Measurements from ENCODE around the gene ERN1. TPM values are rescaled to one million over a fixed set of nuclear protein-coding genes. Genes with fewer than 3 reads are reported as not detected.

ERN1 gene
- total and polyA plus RNA-seq, 3 donors from 2014 or later, result 7.0 to 13.0 (median 12.8) TPM

DNA sequence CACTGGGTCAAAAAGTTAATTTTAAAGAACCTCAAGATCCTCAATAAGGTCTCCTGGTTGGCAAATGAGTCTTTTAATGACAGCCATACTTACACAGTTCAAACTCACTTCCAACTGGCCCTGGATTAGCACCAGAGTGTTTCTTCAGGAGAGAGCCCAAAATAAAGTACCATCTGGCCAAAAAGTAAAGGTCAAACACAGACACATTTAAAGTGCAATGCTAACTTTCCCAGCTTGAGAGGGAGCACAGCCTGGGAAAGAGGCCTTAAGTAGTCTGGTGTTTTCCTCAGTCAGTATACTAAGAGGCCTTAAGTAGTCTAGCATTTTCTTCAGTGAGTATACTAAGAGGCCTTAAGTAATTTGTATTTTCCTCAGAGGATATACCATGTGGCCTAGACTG, 46.6 kb upstream of the ERN1 start:
- Histone ChIP-seq H3K27me3 (no peaks in the 10 kb centered on the region), H3K27ac (no peak overlapping the region), H3K4me3 (no peak overlapping the region), H3K36me3 (ENCODE audit: low read depth, missing control alignments) (no peaks in the 10 kb centered on the region), H3K4me1 (peaks cover 22% of the 10 kb centered on the region), H3K9me3 (no peaks in the 10 kb centered on the region)
- intact Hi-C loops (cut with DNase I; ENCODE audit: low total_unique reads), result no loop called here
- TF ChIP-seq, protein P1, sequence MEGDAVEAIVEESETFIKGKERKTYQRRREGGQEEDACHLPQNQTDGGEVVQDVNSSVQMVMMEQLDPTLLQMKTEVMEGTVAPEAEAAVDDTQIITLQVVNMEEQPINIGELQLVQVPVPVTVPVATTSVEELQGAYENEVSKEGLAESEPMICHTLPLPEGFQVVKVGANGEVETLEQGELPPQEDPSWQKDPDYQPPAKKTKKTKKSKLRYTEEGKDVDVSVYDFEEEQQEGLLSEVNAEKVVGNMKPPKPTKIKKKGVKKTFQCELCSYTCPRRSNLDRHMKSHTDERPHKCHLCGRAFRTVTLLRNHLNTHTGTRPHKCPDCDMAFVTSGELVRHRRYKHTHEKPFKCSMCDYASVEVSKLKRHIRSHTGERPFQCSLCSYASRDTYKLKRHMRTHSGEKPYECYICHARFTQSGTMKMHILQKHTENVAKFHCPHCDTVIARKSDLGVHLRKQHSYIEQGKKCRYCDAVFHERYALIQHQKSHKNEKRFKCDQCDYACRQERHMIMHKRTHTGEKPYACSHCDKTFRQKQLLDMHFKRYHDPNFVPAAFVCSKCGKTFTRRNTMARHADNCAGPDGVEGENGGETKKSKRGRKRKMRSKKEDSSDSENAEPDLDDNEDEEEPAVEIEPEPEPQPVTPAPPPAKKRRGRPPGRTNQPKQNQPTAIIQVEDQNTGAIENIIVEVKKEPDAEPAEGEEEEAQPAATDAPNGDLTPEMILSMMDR (IDR thresholded peaks at IDR 0.05), result no peak
- TF ChIP-seq POLR2A (IDR thresholded peaks at IDR 0.05), result no peak
- DNase-seq, result no peak

DNA sequence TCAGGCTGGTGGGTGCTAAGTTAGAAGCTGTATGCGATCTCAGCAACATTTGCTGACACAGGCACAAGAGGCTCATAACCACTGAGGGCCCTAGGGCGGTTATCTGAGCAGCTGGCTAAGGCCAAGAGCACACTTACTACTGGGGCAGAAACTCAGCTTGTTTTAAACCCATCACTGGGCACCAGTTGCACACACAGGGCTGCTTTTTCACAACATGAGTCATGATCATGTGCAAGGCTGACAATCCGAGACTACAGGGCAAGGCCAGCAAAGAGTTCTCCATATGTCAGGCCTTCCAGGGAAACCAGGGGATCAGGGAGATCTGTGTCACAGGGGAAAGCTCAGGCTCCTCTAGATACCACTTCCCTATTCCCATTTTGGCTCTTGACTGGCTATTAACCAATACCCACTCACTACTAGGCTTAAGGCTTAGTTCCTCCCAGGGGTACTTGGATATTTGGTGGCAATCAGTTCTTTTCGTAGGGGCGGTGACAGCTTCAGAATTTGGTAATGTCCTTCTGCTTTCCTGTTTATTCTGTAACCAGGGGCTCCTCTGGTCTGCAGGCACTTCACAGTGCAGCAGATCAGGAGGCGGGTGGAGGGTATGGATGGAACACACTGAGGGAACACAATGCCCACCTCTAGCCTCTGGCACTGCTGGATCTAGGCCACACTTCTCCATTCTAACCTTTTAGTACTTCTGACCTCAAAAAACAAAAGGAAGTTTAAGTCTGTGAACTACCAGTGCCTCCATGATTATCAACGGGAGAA, 44.9 kb upstream of the ERN1 start:
- 90 to 93% methylated on average over 7 of the region's 7 CpGs for WGBS, 2 donors
- peak; percentile 37 for DNase-seq
- Histone ChIP-seq H3K36me3 (ENCODE audit: low read depth, missing control alignments) (no peaks in the 10 kb centered on the region), H3K27me3 (no peaks in the 10 kb centered on the region), H3K4me3 (no peak overlapping the region), H3K4me1 (peaks cover 14% of the 10 kb centered on the region), H3K27ac (no peak overlapping the region), H3K9me3 (no peaks in the 10 kb centered on the region)
- TF ChIP-seq, protein P1 (IDR thresholded peaks at IDR 0.05), result no peak
- TF ChIP-seq POLR2A (IDR thresholded peaks at IDR 0.05), result no peak
- intact Hi-C loops (cut with DNase I; ENCODE audit: low total_unique reads), result no loop called here

DNA sequence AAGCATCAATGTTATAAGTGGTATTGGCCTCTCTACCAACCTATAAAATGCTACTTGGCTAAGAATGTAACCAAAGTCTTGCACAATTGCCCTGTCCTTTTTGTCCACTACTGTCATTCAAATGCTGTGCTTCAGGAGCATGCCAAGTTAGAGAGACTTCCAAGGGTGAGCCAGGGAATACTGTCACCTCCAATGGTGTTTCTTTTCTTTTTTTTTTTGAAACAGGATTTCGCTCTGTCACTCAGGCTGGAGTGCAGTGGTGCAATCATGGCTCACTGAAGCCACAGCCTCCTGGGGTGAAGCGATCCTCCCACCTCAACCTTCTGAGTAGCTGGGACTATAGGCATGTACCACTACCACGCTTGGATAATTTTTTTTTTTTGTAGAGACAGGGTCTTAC, 43.7 kb upstream of the ERN1 start:
- Histone ChIP-seq H3K4me3 (no peak overlapping the region), H3K4me1 (peaks cover 13% of the 10 kb centered on the region), H3K27me3 (no peaks in the 10 kb centered on the region), H3K36me3 (ENCODE audit: low read depth, missing control alignments) (no peaks in the 10 kb centered on the region), H3K27ac (no peak overlapping the region), H3K9me3 (no peaks in the 10 kb centered on the region)
- DNase-seq, result no peak
- TF ChIP-seq, protein P1 (IDR thresholded peaks at IDR 0.05), result no peak
- TF ChIP-seq POLR2A (IDR thresholded peaks at IDR 0.05), result no peak
- WGBS, 2 donors, result 89 to 95% methylated on average over 3 of the region's 3 CpGs
- intact Hi-C loops (cut with DNase I; ENCODE audit: low total_unique reads), result no loop called here

DNA sequence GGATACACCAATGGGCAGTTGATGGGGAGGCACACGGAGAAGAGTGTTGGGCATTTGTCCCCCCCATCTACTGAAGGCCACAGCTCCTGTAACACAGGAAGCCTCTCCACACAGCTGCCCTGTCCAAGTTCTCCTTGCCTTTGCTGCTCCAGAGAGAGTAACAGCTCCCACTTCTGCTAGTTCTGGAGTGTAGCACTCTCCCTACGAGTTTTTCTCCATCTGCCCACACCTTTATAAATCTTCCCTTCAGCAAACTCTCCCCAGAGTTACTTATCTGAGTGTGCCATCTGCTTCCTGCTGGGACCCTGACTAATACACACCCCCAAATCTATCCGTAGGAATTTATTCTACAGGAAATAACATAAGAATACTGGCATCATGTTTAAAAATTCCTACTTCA, 42.6 kb upstream of the ERN1 start:
- no peak for TF ChIP-seq POLR2A (IDR thresholded peaks at IDR 0.05)
- TF ChIP-seq, protein P1 (IDR thresholded peaks at IDR 0.05), result no peak
- no peak overlapping the region for H3K27ac ChIP-seq
- intact Hi-C loops (cut with DNase I; ENCODE audit: low total_unique reads), result no loop called here
- 76 to 87% methylated on average over 3 of the region's 3 CpGs for WGBS, 2 donors
- H3K4me1 ChIP-seq, result peaks cover 13% of the 10 kb centered on the region
- DNase-seq, result no peak
- peaks cover 4% of the 10 kb centered on the region for H3K36me3 ChIP-seq (ENCODE audit: low read depth, missing control alignments)
- H3K4me3 ChIP-seq, result no peak overlapping the region
- no peaks in the 10 kb centered on the region for H3K9me3 ChIP-seq
- H3K27me3 ChIP-seq, result no peaks in the 10 kb centered on the region

DNA sequence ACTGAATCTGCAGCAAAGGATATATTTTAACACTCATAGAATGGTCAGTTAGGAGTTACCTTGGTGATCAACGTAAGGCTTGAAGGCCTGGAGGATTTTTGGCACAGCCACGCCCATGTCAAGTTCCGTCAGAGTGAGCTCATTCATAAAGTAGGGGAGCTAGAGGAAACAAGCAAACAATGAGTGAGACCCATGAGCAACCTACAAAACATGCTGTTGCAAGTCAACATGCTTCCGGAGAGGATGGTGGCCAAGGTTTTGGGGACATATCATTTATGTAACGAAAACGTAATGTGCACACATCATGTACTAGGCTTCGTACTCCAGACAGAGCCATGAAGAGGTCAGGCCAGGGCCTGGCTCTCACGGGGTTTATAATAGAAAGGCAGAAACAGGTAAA, 41.1 kb upstream of the ERN1 start:
- 95 to 96% methylated on average over 8 of the region's 8 CpGs for WGBS, 2 donors
- no peak overlapping the region for H3K4me3 ChIP-seq
- DNase-seq, result no peak
- intact Hi-C loops (cut with DNase I; ENCODE audit: low total_unique reads), result no loop called here
- no peak for TF ChIP-seq POLR2A (IDR thresholded peaks at IDR 0.05)
- TF ChIP-seq, protein P1 (IDR thresholded peaks at IDR 0.05), result no peak
- H3K36me3 ChIP-seq (ENCODE audit: low read depth, missing control alignments), result peaks cover 4% of the 10 kb centered on the region
- H3K27ac ChIP-seq, result no peak overlapping the region
- H3K9me3 ChIP-seq, result no peaks in the 10 kb centered on the region
- H3K27me3 ChIP-seq, result no peaks in the 10 kb centered on the region
- peaks cover 5% of the 10 kb centered on the region for H3K4me1 ChIP-seq
